GM23338 (cell line): Measurements from ENCODE around the gene HNF1B. TPM values are rescaled to one million over a fixed set of nuclear protein-coding genes. Genes with fewer than 3 reads are reported as not detected.

Experiments
- ATAC-seq: fragments of 200-7000 bp; cut with Tn5 transposase; 3 replicates; pipeline ENCODE4 v1.9.1; 2020
- DNase-seq: peaks from one replicate; pipeline ENCODE4 v3.0.0-alpha.2; 2015; ENCODE audit warnings: low spot score
- H2AFZ ChIP-seq: fragments of 200-600 bp; sonication (generic); 2 replicates; pipeline ENCODE4 v1.8.0; 2016; ENCODE audit warnings: antibody characterized with exemption, mild to moderate bottlenecking, moderate library complexity
- H3F3A ChIP-seq: fragments of 200-600 bp; sonication (generic); replicated peaks from 2 replicates; pipeline ENCODE4 v1.8.0; 2017; ENCODE audit warnings: antibody characterized with exemption, mixed run types, low read depth
- H3K27ac ChIP-seq: fragments of 200-600 bp; sonication (generic); 2 replicates; pipeline ENCODE4 v1.6.1; 2016; ENCODE audit warnings: low read depth
- H3K27me3 ChIP-seq: fragments of 200-600 bp; sonication (generic); 2 replicates; pipeline ENCODE4 v1.8.0; 2016; ENCODE audit warnings: mild to moderate bottlenecking, mixed run types, moderate library complexity; ENCODE audit not compliant: insufficient read depth
- H3K36me3 ChIP-seq: fragments of 200-600 bp; sonication (generic); 2 replicates; pipeline ENCODE4 v1.8.0; 2016; ENCODE audit warnings: mild to moderate bottlenecking; ENCODE audit not compliant: insufficient read depth
- H3K4me1 ChIP-seq: fragments of 200-600 bp; sonication (generic); 2 replicates; pipeline ENCODE4 v1.8.0; 2016; ENCODE audit warnings: mild to moderate bottlenecking, moderate library complexity; ENCODE audit not compliant: insufficient read depth
- H3K4me2 ChIP-seq: fragments of 200-600 bp; sonication (generic); 2 replicates; pipeline ENCODE4 v1.7.1; 2017; ENCODE audit warnings: mixed run types
- H3K4me3 ChIP-seq: fragments of 200-600 bp; sonication (generic); 2 replicates; pipeline ENCODE4 v1.6.1; 2016; ENCODE audit warnings: mixed run types
- H3K79me2 ChIP-seq: fragments of 200-600 bp; sonication (generic); replicated peaks from 2 replicates; pipeline ENCODE4 v1.8.0; 2017; ENCODE audit warnings: mild to moderate bottlenecking; ENCODE audit not compliant: insufficient read depth
- H3K9me2 ChIP-seq: fragments of 200-600 bp; sonication (generic); 2 replicates; pipeline ENCODE4 v1.8.0; 2017; ENCODE audit not compliant: insufficient read depth
- H4K20me1 ChIP-seq: fragments of 200-600 bp; sonication (generic); replicated peaks from 2 replicates; pipeline ENCODE4 v1.8.0; 2017; ENCODE audit warnings: mild to moderate bottlenecking; ENCODE audit not compliant: insufficient read depth
- H3K27ac Mint-ChIP-seq: 2 replicates; pipeline ENCODE4 v1.8.0; 2020; ENCODE audit warnings: inconsistent platforms, mild to moderate bottlenecking, moderate library complexity, mixed read lengths
- H3K27me3 Mint-ChIP-seq: 3 replicates; pipeline ENCODE4 v1.8.0; 2022; ENCODE audit warnings: low read depth, mild to moderate bottlenecking, moderate library complexity, mixed read lengths, inconsistent platforms; ENCODE audit not compliant: insufficient read depth, poor library complexity
- H3K36me3 Mint-ChIP-seq: 3 replicates; pipeline ENCODE4 v1.8.0; 2021; ENCODE audit warnings: low read depth, mild to moderate bottlenecking, inconsistent platforms, moderate library complexity, mixed read lengths
- H3K4me1 Mint-ChIP-seq: 3 replicates; pipeline ENCODE4 v1.8.0; 2020; ENCODE audit warnings: mild to moderate bottlenecking, inconsistent platforms, mixed read lengths
- H3K4me3 Mint-ChIP-seq: 3 replicates; pipeline ENCODE4 v1.8.0; 2021; ENCODE audit warnings: moderate library complexity, mild to moderate bottlenecking, inconsistent platforms, mixed read lengths
- H3K9me3 Mint-ChIP-seq: 3 replicates; pipeline ENCODE4 v1.8.0; 2020; ENCODE audit warnings: moderate library complexity, mild to moderate bottlenecking, inconsistent platforms, mixed read lengths
- CREB1 ChIP-seq: fragments of 250-450 bp; sonication (Bioruptor Pico); IDR thresholded peaks from 2 replicates; pipeline ENCODE4 v1.5.0; 2020; ENCODE audit warnings: low read depth, mild to moderate bottlenecking, moderate library complexity
- EZH2 ChIP-seq: fragments of 200-600 bp; sonication (generic); IDR thresholded peaks from one replicate; pipeline ENCODE4 v1.8.0; 2017; ENCODE audit warnings: antibody characterized with exemption, mild to moderate bottlenecking, low read depth; ENCODE audit not compliant: unreplicated experiment
- EZH2phosphoT487 ChIP-seq: fragments of 200-600 bp; sonication (generic); IDR thresholded peaks from one replicate; pipeline ENCODE4 v1.8.1; 2018; ENCODE audit warnings: antibody characterized with exemption; ENCODE audit not compliant: unreplicated experiment
- JUNB ChIP-seq: IDR thresholded peaks from one replicate; pipeline ENCODE4 v1.6.1; 2016; ENCODE audit warnings: antibody characterized with exemption; ENCODE audit not compliant: unreplicated experiment
- NANOG ChIP-seq: IDR thresholded peaks from 2 replicates; pipeline ENCODE4 v1.6.1; 2016; ENCODE audit warnings: antibody characterized with exemption, borderline replicate concordance
- POLR2AphosphoS5 ChIP-seq: IDR thresholded peaks from 2 replicates; pipeline ENCODE4 v1.6.1; 2016; ENCODE audit warnings: antibody characterized with exemption, low read depth
- STAT1 ChIP-seq: IDR thresholded peaks from one replicate; pipeline ENCODE4 v1.6.1; 2016; ENCODE audit warnings: antibody characterized with exemption; ENCODE audit not compliant: unreplicated experiment
- ZNF114 ChIP-seq: fragments of 250-450 bp; sonication (Bioruptor Pico); IDR thresholded peaks from 2 replicates; pipeline ENCODE4 v1.5.0; 2020; ENCODE audit warnings: mild to moderate bottlenecking, moderate library complexity
- ZNF331 ChIP-seq: fragments of 250-450 bp; sonication (Bioruptor Pico); IDR thresholded peaks from 2 replicates; pipeline ENCODE4 v1.5.0; 2020; ENCODE audit warnings: low read depth, mild to moderate bottlenecking, moderate library complexity
- polyA plus RNA-seq: library from polyadenylated mRNA; unstranded; fragments of >200 nt; fragmentation: Nextera tagmentation; extraction: Ambion mirVana; gene quantifications from 2 replicates; pipeline ENCODE4 v1.2.1, GENCODE V29; 2016
- total RNA-seq: library from RNA; depleted of rRNA; stranded (reverse); fragments of >200 nt; shearing (Covaris generic); gene quantifications from 2 replicates; pipeline ENCODE4 v1.2.3, GENCODE V29; 2014
- TF ChIP-seq, protein P1 (sequence below): fragments of 250-450 bp; sonication (Bioruptor Pico); IDR thresholded peaks from 2 replicates; pipeline ENCODE4 v1.5.0; 2020; ENCODE audit warnings: mild to moderate bottlenecking, moderate library complexity
- TF ChIP-seq, protein P2 (sequence below): IDR thresholded peaks from 2 replicates; pipeline ENCODE4 v1.6.1; 2016; ENCODE audit warnings: antibody characterized with exemption
- TF ChIP-seq, protein P3 (sequence below), 2 experiments: fragments of 200-600 bp in 1 of 2; sonication (generic) in 1 of 2; conservative IDR thresholded peaks; 2 replicates each; pipeline versions ENCODE4 v1.5.1 to v1.6.1; 2016 to 2017; ENCODE audit warnings: antibody characterized with exemption in 2 of 2, low read depth in 2 of 2, mild to moderate bottlenecking in 2 of 2, moderate library complexity in 1 of 2

Gene HNF1B
- total and polyA plus RNA-seq, 2 experiments from 2014 or later: 0.07 to 0.19 TPM

DNA sequence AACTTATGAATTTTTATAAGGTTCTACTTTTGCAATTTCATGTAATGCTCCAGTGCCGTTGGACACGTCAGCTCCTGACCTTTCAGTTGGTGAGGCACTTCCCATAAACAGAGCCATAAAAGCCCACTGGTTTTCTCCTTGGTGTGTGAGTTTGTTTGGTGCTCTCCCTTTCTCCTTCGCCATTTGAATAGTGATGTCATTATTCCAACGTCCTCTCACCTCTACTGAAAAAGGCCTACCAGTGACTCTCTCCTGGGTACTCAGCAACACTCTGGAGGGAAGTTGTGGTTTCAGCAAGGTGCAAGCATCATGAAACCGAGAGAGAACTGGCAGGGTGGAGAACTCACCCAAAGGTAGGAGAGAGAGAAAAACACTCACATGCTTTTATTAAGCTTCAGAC is 29.6 kb upstream of the HNF1B start (continued):
- TF ChIP-seq, protein P1, sequence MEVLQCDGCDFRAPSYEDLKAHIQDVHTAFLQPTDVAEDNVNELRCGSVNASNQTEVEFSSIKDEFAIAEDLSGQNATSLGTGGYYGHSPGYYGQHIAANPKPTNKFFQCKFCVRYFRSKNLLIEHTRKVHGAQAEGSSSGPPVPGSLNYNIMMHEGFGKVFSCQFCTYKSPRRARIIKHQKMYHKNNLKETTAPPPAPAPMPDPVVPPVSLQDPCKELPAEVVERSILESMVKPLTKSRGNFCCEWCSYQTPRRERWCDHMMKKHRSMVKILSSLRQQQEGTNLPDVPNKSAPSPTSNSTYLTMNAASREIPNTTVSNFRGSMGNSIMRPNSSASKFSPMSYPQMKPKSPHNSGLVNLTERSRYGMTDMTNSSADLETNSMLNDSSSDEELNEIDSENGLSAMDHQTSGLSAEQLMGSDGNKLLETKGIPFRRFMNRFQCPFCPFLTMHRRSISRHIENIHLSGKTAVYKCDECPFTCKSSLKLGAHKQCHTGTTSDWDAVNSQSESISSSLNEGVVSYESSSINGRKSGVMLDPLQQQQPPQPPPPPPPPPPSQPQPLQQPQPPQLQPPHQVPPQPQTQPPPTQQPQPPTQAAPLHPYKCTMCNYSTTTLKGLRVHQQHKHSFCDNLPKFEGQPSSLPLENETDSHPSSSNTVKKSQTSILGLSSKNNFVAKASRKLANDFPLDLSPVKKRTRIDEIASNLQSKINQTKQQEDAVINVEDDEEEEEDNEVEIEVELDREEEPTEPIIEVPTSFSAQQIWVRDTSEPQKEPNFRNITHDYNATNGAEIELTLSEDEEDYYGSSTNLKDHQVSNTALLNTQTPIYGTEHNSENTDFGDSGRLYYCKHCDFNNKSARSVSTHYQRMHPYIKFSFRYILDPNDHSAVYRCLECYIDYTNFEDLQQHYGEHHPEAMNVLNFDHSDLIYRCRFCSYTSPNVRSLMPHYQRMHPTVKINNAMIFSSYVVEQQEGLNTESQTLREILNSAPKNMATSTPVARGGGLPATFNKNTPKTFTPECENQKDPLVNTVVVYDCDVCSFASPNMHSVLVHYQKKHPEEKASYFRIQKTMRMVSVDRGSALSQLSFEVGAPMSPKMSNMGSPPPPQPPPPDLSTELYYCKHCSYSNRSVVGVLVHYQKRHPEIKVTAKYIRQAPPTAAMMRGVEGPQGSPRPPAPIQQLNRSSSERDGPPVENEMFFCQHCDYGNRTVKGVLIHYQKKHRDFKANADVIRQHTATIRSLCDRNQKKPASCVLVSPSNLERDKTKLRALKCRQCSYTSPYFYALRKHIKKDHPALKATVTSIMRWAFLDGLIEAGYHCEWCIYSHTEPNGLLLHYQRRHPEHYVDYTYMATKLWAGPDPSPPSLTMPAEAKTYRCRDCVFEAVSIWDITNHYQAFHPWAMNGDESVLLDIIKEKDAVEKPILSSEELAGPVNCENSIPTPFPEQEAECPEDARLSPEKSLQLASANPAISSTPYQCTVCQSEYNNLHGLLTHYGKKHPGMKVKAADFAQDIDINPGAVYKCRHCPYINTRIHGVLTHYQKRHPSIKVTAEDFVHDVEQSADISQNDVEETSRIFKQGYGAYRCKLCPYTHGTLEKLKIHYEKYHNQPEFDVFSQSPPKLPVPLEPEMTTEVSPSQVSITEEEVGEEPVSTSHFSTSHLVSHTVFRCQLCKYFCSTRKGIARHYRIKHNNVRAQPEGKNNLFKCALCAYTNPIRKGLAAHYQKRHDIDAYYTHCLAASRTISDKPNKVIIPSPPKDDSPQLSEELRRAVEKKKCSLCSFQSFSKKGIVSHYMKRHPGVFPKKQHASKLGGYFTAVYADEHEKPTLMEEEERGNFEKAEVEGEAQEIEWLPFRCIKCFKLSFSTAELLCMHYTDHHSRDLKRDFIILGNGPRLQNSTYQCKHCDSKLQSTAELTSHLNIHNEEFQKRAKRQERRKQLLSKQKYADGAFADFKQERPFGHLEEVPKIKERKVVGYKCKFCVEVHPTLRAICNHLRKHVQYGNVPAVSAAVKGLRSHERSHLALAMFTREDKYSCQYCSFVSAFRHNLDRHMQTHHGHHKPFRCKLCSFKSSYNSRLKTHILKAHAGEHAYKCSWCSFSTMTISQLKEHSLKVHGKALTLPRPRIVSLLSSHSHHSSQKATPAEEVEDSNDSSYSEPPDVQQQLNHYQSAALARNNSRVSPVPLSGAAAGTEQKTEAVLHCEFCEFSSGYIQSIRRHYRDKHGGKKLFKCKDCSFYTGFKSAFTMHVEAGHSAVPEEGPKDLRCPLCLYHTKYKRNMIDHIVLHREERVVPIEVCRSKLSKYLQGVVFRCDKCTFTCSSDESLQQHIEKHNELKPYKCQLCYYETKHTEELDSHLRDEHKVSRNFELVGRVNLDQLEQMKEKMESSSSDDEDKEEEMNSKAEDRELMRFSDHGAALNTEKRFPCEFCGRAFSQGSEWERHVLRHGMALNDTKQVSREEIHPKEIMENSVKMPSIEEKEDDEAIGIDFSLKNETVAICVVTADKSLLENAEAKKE (CRISPR knock-in tag): no peak
- TF ChIP-seq EZH2phosphoT487: no peak
- TF ChIP-seq, protein P2, sequence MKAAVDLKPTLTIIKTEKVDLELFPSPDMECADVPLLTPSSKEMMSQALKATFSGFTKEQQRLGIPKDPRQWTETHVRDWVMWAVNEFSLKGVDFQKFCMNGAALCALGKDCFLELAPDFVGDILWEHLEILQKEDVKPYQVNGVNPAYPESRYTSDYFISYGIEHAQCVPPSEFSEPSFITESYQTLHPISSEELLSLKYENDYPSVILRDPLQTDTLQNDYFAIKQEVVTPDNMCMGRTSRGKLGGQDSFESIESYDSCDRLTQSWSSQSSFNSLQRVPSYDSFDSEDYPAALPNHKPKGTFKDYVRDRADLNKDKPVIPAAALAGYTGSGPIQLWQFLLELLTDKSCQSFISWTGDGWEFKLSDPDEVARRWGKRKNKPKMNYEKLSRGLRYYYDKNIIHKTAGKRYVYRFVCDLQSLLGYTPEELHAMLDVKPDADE: no peak
- TF ChIP-seq EZH2: no peak
- TF ChIP-seq ZNF331 (CRISPR knock-in tag): no peak
- TF ChIP-seq NANOG: no peak
- TF ChIP-seq STAT1: no peak
- no peak for TF ChIP-seq POLR2AphosphoS5
- TF ChIP-seq CREB1: no peak
- no peak for TF ChIP-seq JUNB

DNA sequence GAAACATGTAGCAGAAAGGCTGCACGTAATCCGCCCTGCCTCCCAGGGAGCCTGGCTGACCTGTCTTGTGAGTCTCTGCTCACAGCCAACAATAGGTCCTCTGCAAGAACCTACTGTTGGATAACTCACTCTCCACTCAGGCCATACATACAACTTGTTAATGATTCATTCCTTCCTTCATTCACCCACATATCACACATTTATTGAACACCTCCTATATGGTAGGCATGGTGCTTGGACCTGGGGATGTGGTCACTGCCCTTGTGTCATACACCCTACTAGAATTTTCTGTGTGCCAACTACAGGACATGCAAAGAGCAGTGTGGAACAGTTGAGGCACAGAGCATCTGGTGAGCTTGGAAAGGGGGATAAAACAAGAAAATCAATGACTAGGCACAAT is 28.1 kb upstream of the HNF1B start:
- H3K27me3 Mint-ChIP-seq: no peaks in the 10 kb centered on the region
- H4K20me1 ChIP-seq: no peaks in the 10 kb centered on the region
- no peak overlapping the region for H3K4me3 Mint-ChIP-seq
- no peak for DNase-seq
- H3K9me2 ChIP-seq: no peaks in the 10 kb centered on the region
- no peaks in the 10 kb centered on the region for H3K4me1 ChIP-seq
- H3K4me2 ChIP-seq: no peak overlapping the region
- H3K36me3 ChIP-seq: no peaks in the 10 kb centered on the region
- H3K4me3 ChIP-seq: no peak overlapping the region
- no peak overlapping the region for H3K27ac ChIP-seq
- H3K9me3 Mint-ChIP-seq: peaks cover 7% of the 10 kb centered on the region
- no peaks in the 10 kb centered on the region for H3F3A ChIP-seq
- no peak overlapping the region for H3K27ac Mint-ChIP-seq
- no peak overlapping the region for H2AFZ ChIP-seq
- no peaks in the 10 kb centered on the region for H3K4me1 Mint-ChIP-seq
- no peaks in the 10 kb centered on the region for H3K27me3 ChIP-seq
- no peaks in the 10 kb centered on the region for H3K36me3 Mint-ChIP-seq
- no peaks in the 10 kb centered on the region for H3K79me2 ChIP-seq
- no peak for ATAC-seq
- TF ChIP-seq, protein P3, sequence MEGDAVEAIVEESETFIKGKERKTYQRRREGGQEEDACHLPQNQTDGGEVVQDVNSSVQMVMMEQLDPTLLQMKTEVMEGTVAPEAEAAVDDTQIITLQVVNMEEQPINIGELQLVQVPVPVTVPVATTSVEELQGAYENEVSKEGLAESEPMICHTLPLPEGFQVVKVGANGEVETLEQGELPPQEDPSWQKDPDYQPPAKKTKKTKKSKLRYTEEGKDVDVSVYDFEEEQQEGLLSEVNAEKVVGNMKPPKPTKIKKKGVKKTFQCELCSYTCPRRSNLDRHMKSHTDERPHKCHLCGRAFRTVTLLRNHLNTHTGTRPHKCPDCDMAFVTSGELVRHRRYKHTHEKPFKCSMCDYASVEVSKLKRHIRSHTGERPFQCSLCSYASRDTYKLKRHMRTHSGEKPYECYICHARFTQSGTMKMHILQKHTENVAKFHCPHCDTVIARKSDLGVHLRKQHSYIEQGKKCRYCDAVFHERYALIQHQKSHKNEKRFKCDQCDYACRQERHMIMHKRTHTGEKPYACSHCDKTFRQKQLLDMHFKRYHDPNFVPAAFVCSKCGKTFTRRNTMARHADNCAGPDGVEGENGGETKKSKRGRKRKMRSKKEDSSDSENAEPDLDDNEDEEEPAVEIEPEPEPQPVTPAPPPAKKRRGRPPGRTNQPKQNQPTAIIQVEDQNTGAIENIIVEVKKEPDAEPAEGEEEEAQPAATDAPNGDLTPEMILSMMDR (conservative IDR thresholded peaks at IDR 0.05; ENCODE audit: low read depth in 2 of 2): no peak
- TF ChIP-seq, protein P2: no peak
- TF ChIP-seq CREB1: no peak
- no peak for TF ChIP-seq STAT1
- TF ChIP-seq POLR2AphosphoS5: no peak
- no peak for TF ChIP-seq ZNF114
- no peak for TF ChIP-seq ZNF331 (CRISPR knock-in tag)
